HG03060 (cell line): ENCODE data around the gene SLC12A3.
"Not testable (repeated sequence)": the region's sequence is repeated elsewhere in the genome, so short reads cannot be mapped to it uniquely, and the experiment has no call there.

Experiments used
- ATAC-seq: cut with Tn5 transposase; IDR thresholded peaks from one replicate; pipeline ENCODE4 v1.9.1; 2021; ENCODE audit warnings: low read depth, moderate number of reproducible peaks; ENCODE audit not compliant: unreplicated experiment

Gene SLC12A3

DNA sequence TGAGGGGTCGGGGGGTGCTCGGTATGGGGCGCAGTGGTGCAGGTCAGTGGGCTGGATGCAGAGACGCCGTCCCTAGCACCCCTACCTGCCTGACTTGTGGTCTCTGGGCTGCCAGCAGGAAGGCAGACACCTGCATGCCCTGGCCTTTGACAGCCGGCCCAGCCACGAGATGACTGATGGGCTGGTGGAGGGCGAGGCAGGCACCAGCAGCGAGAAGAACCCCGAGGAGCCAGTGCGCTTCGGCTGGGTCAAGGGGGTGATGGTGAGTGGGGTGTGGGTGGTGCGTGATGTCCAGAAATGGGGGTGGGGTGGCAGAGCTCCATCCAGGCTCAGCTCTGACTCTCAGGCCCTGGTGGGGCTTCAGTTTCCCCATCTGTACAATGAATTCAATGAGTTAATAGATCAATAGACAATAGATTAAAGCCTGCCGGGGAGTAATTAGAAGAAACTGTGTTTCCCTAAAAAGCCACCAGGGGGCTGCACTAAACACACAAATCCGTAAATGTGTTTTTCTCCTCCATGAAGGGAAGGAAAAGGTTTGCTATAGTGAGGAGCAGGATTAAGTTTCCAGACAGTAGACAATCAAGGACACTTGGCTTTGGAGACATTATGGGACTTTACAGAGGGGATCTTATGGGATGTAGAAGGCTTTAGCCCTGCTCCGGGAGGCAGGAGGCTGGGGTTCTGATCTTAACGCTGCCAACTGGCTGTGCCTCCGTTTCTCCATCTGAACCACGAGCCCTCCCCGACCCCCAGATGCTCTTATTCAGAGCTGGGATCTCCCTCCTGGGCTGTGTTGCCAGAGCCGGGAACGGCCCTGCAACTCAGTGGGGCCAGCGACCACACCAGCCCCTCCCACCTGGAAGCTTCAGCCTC, 2.2 kb downstream of the SLC12A3 start:
- ATAC-seq: no peak

DNA sequence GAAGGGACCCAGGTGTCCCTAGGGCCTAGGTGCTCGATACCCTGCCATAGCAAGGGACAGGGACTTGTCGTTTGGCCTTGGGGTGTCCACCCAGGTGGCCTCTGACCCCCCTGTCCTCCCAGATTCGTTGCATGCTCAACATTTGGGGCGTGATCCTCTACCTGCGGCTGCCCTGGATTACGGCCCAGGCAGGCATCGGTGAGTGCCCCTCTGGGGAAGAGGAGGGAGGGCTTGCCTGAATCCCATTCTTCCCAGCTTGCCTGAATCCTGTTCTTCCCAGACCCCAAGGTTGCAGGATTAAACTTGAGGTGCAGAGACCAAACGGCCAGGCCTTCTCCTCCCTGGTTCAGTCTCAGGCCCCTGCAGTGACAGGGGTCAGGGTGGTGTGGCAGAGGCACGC, 3.2 kb downstream of the SLC12A3 start:
- no peak for ATAC-seq

DNA sequence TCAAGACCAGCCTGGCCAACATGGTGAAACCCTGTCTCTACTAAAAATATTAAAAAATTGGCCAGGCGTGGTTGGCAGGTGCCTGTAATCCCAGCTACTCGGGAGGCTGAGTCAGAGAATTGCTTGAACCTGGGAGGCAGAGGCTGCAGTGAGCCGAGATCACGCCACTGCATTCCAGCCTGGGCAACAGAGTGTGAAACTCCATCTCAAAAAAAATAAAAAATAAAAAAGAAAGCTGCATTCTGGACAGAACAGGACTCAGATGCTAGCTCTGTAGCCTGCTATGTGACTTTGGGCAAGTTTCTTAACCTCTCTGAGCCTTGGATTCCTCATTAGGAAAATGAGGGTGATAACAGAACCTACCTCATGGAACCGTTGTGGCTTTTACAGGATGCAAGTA, 3.8 kb downstream of the SLC12A3 start:
- ATAC-seq: not testable (repeated sequence)

DNA sequence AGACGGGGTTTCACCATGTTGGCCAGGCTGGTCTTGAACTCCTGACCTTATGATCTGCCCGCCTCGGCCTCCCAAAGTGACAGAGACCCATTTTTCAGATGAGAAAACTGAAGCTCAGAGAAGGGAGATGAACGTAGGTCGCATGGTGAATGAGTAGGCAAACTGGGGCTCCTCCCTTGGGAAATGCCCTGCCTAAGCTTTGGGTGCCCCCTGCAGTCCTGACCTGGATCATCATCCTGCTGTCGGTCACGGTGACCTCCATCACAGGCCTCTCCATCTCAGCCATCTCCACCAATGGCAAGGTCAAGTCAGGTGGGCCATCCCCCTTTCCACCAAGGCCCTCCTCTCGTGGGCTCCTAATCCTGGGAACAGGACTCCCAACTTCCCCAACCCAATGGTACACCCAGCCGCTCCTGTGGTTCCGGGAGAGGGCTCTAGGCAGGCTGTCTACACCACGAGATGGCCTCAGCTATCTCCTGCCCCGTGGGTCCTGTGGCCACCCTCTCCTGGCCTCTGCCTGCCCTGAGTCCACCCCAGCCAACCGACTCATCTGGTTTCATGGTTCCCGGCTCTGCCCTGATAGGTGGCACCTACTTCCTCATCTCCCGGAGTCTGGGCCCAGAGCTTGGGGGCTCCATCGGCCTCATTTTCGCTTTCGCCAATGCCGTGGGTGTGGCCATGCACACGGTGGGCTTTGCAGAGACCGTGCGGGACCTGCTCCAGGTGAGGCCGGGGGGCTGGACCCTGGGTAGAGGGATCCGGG, 4.7 kb downstream of the SLC12A3 start:
- ATAC-seq: no peak

DNA sequence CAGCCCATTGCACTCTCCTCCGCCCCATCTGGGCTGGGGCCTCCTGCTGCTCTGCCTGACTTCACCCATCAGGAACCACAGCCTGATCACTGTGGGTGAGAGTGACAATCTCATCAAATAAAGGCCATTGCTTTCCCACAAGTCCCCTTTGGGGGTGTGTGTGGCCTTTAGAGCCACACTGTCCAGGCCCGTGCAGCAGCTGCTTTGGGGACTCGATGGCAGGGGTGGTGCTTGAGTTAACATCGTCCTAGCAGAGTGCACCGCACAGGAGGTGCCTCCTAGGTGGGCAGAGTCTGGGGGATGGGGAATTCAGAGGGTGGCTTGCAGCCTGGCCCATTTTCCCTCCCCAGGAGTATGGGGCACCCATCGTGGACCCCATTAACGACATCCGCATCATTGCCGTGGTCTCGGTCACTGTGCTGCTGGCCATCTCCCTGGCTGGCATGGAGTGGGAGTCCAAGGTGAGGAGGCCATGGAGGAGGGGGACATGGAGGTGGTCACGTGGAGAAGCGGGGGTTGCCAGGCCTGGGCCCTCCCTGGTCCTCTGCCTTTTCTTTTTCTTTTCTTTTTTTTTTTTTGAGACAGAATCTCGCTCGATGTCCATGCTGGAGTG, 5.4 kb downstream of the SLC12A3 start:
- ATAC-seq: no peak

DNA sequence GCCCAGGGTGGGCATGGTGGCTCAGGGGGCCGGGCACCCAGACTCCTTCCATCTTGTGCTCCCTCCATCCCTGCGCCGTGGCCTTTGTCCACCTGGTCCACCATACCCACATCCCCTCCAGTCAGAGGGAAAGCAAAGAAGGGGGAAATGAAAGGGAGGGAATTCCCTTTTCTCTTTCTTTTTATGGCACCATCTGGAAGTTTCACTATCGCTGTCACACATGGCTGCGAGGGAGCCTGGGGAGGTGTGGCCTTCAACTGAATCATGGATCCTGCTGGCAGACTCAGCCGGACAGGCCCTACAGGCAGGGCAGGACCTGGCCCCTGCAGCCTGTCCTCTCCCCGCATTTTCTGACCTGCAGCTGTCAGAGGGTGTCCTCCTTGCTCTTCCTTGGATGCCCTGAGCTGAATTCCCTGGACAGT, 6.2 kb downstream of the SLC12A3 start:
- no peak for ATAC-seq

DNA sequence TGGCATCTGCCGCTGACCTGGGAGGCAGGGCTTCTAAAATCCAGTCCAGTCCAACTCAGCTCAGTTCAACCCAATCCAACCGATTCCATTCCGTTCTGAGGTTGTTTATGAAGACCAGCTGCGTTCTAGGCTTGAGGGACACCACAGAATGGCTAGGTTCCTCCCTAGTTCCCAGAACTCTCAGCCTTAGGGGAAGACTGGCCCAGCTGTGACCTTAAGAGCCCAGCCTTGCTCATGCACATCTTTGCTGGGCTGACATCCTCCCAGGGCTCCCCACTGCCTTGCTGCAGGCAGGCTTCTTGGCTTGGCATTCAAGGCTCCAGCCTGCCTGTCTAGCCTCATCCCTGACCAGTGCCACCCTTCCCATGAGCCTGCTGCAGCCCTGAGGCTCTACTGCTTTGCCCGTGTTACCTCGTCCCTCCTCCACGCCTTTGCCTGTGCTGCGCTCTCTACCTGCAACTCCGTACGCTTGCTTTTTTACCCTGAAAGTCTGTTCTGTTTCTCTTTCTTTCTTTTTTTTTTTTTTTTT, 7.9 kb downstream of the SLC12A3 start:
- ATAC-seq: no peak

DNA sequence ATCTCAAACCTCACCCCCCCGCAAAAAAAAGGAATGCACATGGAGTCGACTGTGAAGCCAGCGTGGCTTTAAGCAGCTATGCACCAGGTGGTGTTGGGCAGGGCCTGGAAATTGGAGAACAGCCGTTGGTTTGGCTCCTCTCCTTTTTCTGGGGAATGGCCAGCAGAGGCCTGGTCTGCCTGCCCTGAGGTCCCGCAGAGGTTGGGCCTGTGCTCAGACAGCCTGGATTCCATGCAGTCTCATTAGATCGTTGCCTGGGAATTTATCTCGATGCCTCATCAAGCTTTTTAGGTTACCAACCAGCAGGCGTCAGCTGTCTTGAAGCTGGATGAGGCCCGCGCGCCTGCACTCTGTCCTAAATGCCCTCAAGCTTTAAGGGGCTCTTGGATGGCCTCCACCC, 9.8 kb downstream of the SLC12A3 start:
- ATAC-seq: no peak

DNA sequence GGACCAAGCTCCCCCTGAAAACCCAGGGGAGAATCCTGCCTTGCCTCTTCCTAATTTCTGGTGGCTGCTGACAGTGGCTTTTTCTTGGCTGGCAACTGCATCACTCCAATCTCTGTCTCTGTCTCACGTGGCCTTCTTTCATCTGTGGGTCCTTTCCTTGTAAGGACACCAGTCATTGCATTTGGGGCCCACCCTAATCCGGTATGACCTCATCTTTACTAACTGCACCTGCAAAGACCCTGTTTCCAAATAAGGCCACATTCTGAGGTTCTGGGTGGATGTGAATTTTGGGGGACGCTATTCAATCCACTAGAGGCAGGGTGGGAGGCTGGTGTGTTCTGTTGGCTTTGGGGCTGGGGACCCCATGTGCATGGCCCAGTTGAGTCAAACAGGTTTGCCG, 11.0 kb downstream of the SLC12A3 start:
- no peak for ATAC-seq

DNA sequence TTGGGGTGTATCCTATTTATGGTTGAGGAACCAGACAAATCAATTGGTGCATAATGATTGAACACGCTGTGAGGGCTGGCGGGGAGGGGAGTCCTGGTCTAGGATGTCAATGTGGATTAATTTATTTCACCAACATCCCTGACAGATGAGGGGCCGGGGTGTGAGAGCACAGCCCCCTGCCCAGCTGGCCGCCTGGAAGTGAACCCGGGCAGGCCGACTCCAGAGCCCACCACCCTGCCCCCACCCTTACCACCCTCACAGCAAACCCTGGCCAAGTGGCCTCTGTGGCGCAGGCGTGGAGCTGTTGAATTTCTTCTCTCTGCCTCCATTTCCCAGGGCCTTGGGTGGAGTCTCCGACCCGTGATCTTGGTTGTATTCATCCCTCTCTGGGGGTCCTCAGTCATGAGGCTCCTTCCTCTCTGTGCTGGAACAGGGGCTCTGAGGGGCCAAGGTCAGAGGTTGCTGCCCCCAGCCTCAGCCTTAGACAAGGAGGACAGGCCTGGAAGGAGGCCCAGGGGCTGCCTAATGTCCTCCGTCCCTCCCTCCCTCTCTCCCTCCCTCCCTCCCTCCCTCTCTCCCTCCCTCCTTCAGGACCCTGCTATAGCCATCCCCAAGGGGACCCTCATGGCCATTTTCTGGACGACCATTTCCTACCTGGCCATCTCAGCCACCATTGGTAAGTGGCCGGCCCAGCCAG, 12.6 kb downstream of the SLC12A3 start:
- no peak for ATAC-seq

DNA sequence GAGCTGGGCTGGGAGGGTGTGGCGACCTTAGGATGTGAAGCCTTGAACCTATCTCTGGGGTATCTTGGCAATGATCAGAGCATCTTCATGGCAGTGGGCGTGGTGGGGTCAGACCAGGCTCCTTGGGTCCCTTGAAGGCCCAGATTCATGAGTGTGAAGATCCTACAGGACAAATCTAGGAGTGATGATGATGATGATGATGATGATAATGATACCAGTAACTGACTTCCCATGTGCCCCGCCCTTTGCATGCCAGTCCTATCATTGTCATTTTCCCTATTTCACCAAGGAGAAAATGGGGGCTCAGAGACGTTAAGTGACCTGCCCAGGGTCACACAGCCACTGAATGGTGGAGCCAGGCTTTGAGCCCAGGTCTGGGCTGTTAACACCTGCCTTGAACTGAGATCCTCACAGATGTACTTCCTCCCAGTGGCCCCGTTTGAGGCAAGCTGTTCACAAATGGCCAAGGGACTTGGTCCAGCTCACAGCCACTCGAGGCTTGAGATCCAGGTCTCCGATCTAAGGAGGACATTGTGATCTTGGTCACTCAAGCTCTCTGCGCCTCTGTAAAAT, 13.4 kb downstream of the SLC12A3 start:
- ATAC-seq: no peak

DNA sequence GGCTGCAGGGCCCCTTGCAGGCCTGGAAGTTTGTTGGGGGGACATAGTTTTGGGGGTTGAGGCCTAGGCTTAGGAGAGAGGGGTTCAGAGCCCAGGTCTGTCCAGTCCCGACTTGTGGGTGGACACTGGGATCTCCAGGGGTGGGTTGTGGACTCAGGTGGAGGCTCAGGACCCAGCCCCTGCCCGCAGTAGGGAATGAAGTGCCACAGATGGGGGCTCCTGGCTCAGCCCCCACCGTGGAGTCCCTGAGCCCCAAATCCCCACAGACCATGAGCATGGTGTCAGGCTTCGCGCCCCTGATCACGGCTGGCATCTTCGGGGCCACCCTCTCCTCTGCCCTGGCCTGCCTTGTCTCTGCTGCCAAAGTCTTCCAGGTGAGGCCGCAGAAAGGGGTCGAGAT, 14.3 kb downstream of the SLC12A3 start:
- no peak for ATAC-seq

DNA sequence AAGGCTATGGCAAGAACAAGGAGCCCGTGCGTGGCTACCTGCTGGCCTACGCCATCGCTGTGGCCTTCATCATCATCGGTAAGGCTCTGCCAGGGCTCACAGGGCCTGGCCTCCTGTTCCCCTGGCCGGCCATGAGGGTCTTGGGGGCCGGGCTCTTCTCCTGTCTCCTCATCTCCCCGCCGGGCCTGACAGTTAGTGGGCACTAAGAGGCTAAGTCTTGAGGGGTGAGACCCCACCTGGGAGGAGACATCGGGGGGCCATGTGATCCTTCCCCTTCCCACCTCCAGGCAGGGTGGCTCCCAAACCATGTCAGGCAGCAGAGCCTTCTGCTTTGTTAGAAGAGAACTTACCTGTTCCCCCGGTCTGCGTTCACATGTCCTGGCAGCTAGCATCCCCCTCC, 15.2 kb downstream of the SLC12A3 start:
- no peak for ATAC-seq

DNA sequence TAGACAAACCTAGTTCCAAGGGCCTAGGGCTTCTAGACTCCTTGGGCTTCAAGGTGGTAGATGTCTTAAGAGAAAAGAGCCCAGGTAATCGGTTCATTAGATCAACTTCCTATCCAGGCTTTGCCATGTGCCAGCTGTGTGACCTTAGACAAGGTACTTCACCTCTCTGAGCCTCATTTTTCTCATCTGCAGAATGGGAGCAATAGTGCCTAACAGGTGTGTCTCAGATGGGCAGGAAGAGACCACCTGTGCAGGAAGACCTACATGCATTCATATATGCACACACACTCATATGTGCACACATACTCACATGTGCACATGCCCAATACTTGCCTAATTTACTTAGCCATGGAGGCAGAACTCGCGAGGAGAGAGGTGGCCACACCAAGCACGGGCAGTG, 15.7 kb downstream of the SLC12A3 start:
- ATAC-seq: no peak

DNA sequence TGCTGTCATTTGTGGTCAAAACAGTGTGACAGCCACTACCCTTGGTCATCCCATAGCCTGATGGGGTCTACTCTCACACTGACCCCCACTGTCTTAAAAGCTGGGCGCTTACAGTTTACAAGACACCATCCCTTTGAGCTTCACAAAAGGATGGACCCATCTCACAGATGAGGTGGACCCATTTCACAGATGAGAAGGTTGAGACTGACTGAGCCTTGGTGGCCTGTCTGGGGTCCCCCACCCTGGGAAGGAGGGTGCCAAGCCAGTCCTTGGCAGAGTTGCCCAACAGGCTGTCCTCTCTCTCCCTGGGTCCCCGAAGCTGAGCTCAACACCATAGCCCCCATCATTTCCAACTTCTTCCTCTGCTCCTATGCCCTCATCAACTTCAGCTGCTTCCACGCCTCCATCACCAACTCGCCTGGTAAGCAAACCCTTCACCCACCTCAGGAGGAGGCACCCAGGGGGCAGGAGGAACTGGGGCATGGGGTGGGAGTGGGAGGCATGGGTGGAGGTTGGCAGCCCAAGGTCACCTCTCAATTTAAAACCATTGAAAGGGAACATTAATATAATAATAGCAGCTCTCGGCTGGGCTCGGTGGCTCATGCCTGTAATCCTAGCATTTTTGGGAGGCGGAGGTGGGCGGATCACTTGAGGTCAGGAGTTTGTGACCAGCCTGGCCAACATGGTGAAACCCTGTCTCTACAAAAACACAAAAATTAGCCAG, 17.2 kb downstream of the SLC12A3 start:
- ATAC-seq: no peak

DNA sequence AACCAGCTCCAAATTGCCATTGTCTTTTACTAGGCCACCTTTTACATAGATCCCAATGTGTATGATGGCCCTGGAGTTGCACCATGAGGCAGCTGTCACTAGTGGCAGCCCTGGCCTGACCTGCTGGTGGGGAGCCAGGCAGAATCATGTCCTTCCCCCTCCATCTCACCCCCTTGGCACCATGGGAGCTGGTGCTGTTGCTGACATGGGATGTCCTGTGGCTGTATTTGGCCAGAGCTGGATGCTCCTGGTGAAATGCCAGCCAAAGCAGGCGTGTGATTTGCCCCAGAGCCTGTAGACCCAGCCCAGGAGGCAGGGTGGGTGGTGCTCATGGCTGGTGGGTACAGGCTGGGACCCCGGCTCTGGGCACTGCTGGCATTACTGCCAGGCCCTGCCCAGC, 18.6 kb downstream of the SLC12A3 start:
- no peak for ATAC-seq

DNA sequence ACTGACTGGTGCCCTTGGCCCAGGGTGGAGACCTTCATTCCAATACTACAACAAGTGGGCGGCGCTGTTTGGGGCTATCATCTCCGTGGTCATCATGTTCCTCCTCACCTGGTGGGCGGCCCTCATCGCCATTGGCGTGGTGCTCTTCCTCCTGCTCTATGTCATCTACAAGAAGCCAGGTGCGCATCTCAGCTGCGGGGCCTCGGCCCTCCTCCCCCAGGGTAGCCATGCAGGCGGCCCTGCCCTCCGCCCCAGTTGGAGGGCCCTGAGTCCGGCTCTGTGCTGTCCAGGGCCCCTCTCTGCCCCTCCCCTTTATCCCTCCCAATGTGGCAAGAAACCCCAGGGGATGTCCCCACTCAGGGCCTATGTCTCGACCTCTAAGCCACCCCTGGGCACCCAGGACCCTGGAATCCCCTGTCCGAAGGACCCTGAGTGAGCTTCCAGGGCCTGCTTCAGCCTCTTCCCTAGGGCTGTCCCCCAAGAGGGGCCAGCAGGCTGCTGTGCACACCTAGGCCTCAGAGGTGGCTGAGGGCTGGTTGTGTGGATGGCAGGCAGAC, 19.1 kb downstream of the SLC12A3 start:
- no peak for ATAC-seq

DNA sequence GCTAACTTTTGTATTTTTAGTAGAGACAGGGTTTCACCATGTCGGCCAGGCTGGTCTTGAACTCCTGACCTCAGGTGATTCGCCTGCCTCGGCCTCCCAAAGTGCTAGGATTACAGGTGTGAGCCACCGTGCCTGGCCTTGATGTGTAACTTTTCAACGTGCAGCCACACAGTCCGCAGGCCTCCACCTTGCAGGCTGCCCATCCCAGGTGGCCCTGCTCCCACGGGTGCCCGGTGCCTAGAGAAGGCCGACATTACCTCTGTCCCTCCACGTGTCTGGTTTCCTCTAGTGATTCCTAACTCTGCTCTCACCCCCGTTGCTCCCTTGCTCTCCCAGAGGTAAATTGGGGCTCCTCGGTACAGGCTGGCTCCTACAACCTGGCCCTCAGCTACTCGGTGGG, 19.9 kb downstream of the SLC12A3 start:
- ATAC-seq: not testable (repeated sequence)

DNA sequence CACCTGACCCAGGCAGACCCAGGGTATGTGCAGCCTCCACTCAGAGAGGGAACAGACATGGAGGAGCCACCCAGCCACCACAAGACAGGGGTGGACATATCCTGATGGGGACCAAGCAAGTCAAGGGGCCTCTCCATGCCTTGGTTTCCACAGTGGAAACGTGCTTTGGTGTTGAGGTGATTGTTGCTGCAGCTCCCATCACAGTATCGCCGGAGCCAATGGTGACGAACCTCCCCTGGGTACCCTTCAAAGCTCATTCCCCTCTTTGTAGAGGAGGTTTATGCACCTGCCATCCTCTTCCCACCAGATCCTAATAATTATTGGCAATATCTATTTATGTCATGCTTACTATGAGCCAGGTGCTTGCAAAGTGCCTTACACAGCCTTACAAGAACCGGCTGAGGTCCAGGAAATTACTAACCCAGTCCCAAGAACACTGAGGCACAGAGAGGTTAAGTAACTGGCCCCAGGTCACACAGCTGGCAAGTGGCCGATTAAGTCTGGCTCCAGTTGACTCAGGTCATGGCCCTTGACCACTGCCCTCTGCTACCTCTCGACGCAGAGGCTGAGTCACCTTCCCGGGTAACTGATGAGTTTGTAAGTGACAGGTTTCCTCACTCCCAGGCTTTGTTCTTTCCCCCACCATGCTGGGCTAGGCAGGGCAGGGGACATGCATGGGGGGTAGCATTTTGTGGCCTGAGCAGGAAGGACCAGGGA, 20.6 kb downstream of the SLC12A3 start:
- ATAC-seq: no peak
